8988T (cell line): Measurements from ENCODE around the gene ANKRD12.
"Not testable (repeated sequence)": the region's sequence is repeated elsewhere in the genome, so short reads cannot be mapped to it uniquely, and the experiment has no call there.

ENCODE experiments used
- DNase-seq: peaks from one replicate; pipeline ENCODE4 v3.0.0; 2011

The ANKRD12 gene

GRCh38 chr18:9147440-9148202 lies 11.0 kb downstream of the ANKRD12 start:
- DNase-seq = no peak

- DNase-seq = no peak
Measured at GRCh38 chr18:9148203-9148552, 11.6 kb downstream of the ANKRD12 start.

GRCh38 chr18:9150121-9150520 lies 13.5 kb downstream of the ANKRD12 start:
- no peak for DNase-seq

- no peak for DNase-seq
Measured at GRCh38 chr18:9153256-9153655, 16.7 kb downstream of the ANKRD12 start.

GRCh38 chr18:9156604-9157249 lies 20.1 kb downstream of the ANKRD12 start:
- no peak for DNase-seq

GRCh38 chr18:9157806-9158205 lies 21.2 kb downstream of the ANKRD12 start:
- DNase-seq = no peak

- no peak for DNase-seq
Measured at GRCh38 chr18:9160014-9160413, 23.4 kb downstream of the ANKRD12 start.

GRCh38 chr18:9162663-9163062 lies 26.1 kb downstream of the ANKRD12 start:
- DNase-seq = not testable (repeated sequence)

- not testable (repeated sequence) for DNase-seq
Measured at GRCh38 chr18:9164149-9164548, 27.6 kb downstream of the ANKRD12 start.

GRCh38 chr18:9165883-9166282 lies 29.3 kb downstream of the ANKRD12 start:
- DNase-seq = not testable (repeated sequence)

GRCh38 chr18:9169515-9169914 lies 32.9 kb downstream of the ANKRD12 start:
- not testable (repeated sequence) for DNase-seq

GRCh38 chr18:9171919-9172318 lies 35.3 kb downstream of the ANKRD12 start:
- not testable (repeated sequence) for DNase-seq

GRCh38 chr18:9172506-9173127 lies 36.0 kb downstream of the ANKRD12 start:
- no peak for DNase-seq

- DNase-seq = no peak
Measured at GRCh38 chr18:9173770-9174233, 37.2 kb downstream of the ANKRD12 start.

- DNase-seq = no peak
Measured at GRCh38 chr18:9174302-9174701, 37.7 kb downstream of the ANKRD12 start.

GRCh38 chr18:9175115-9175514 lies 38.5 kb downstream of the ANKRD12 start:
- no peak for DNase-seq

GRCh38 chr18:9177031-9177430 lies 40.5 kb downstream of the ANKRD12 start:
- no peak for DNase-seq

- no peak for DNase-seq
Measured at GRCh38 chr18:9177466-9177865, 40.9 kb downstream of the ANKRD12 start.

- no peak for DNase-seq
Measured at GRCh38 chr18:9178557-9178956, 42.0 kb downstream of the ANKRD12 start.

- DNase-seq = no peak
Measured at GRCh38 chr18:9181275-9181674, 44.7 kb downstream of the ANKRD12 start.

- no peak for DNase-seq
Measured at GRCh38 chr18:9182852-9183399, 46.3 kb downstream of the ANKRD12 start.

- DNase-seq = no peak
Measured at GRCh38 chr18:9184998-9185613, 48.5 kb downstream of the ANKRD12 start.
